ENCODE data around the gene ROBO2.

The ROBO2 gene

GRCh38 chr3:77690284-77690845 is 650.5 kb downstream of the ROBO2 start:
- Histone ChIP-seq H3K4me3 (replicated peaks; ENCODE audit: low read depth, low read length) (no peak overlapping the region), H3K36me3 (ENCODE audit: control insufficient read depth, insufficient read depth, low read length) (no peaks in the 10 kb centered on the region), H3K27me3 (replicated peaks; ENCODE audit: control insufficient read depth, insufficient read depth, low read length) (no peaks in the 10 kb centered on the region)
- no peak for DNase-seq (ENCODE audit: extremely low read depth, insufficient read length)
- TF ChIP-seq CTCF (IDR thresholded peaks at IDR 0.05; ENCODE audit: insufficient read depth, low read length, poor library complexity, severe bottlenecking): no peak

- no peak for DNase-seq (ENCODE audit: extremely low read depth, insufficient read length)
- Histone ChIP-seq H3K4me3 (replicated peaks; ENCODE audit: low read depth, low read length) (no peak overlapping the region), H3K36me3 (ENCODE audit: control insufficient read depth, insufficient read depth, low read length) (no peaks in the 10 kb centered on the region), H3K27me3 (replicated peaks; ENCODE audit: control insufficient read depth, insufficient read depth, low read length) (no peaks in the 10 kb centered on the region)
- TF ChIP-seq CTCF (IDR thresholded peaks at IDR 0.05; ENCODE audit: insufficient read depth, low read length, poor library complexity, severe bottlenecking): no peak
Measured at GRCh38 chr3:77693147-77693546, 653.2 kb downstream of the ROBO2 start.

- Histone ChIP-seq H3K4me3 (replicated peaks; ENCODE audit: low read depth, low read length) (no peak overlapping the region), H3K36me3 (ENCODE audit: control insufficient read depth, insufficient read depth, low read length) (no peaks in the 10 kb centered on the region), H3K27me3 (replicated peaks; ENCODE audit: control insufficient read depth, insufficient read depth, low read length) (no peaks in the 10 kb centered on the region)
- no peak for TF ChIP-seq CTCF (IDR thresholded peaks at IDR 0.05; ENCODE audit: insufficient read depth, low read length, poor library complexity, severe bottlenecking)
- no peak for DNase-seq (ENCODE audit: extremely low read depth, insufficient read length)
Measured at GRCh38 chr3:77699125-77699691, 659.3 kb downstream of the ROBO2 start.
